Measurements from ENCODE around the gene EEFSEC. TPM values are rescaled to one million over a fixed set of nuclear protein-coding genes. Genes with fewer than 3 reads are reported as not detected.
A peak's percentile ranks its signal among the peaks of the same experiment; 100 is the strongest.

Gene EEFSEC
- total RNA-seq, 1 experiment from 2014 or later, result 14.6 TPM

- no peak for DNase-seq (ENCODE audit: low spot score)
- in situ Hi-C loops (cut with HindIII; ENCODE audit: low sequenced_read_pairs), result no loop called here
These were observed 166.5 kb downstream of the EEFSEC start for GRCh38 chr3:128319741-128320141.

GRCh38 chr3:128320551-128321340 lies 167.5 kb downstream of the EEFSEC start:
- in situ Hi-C loops (cut with HindIII; ENCODE audit: low sequenced_read_pairs), result no loop called here
- peak; percentile 67 for DNase-seq (ENCODE audit: low spot score)

GRCh38 chr3:128321418-128321817 lies 168.1 kb downstream of the EEFSEC start:
- in situ Hi-C loops (cut with HindIII; ENCODE audit: low sequenced_read_pairs), result no loop called here
- DNase-seq (ENCODE audit: low spot score), result no peak

- in situ Hi-C loops (cut with HindIII; ENCODE audit: low sequenced_read_pairs), result no loop called here
- DNase-seq (ENCODE audit: low spot score), result no peak
These were observed 169.0 kb downstream of the EEFSEC start for GRCh38 chr3:128322030-128323022.

GRCh38 chr3:128323206-128324081 lies 170.2 kb downstream of the EEFSEC start:
- in situ Hi-C loops (cut with HindIII; ENCODE audit: low sequenced_read_pairs), result no loop called here
- peak; percentile 84 for DNase-seq (ENCODE audit: low spot score)

- DNase-seq (ENCODE audit: low spot score), result no peak
- in situ Hi-C loops (cut with HindIII; ENCODE audit: low sequenced_read_pairs), result no loop called here
These were observed 171.8 kb downstream of the EEFSEC start for GRCh38 chr3:128324911-128325592.

GRCh38 chr3:128326051-128326823 lies 173.0 kb downstream of the EEFSEC start:
- in situ Hi-C loops (cut with HindIII; ENCODE audit: low sequenced_read_pairs), result no loop called here
- DNase-seq (ENCODE audit: low spot score), result no peak

- DNase-seq (ENCODE audit: low spot score), result no peak
- in situ Hi-C loops (cut with HindIII; ENCODE audit: low sequenced_read_pairs), result no loop called here
These were observed 174.3 kb downstream of the EEFSEC start for GRCh38 chr3:128327606-128328031.

GRCh38 chr3:128328546-128329458 lies 175.5 kb downstream of the EEFSEC start:
- in situ Hi-C loops (cut with HindIII; ENCODE audit: low sequenced_read_pairs), result no loop called here
- no peak for DNase-seq (ENCODE audit: low spot score)

GRCh38 chr3:128329491-128330213 lies 176.4 kb downstream of the EEFSEC start:
- DNase-seq (ENCODE audit: low spot score), result no peak

GRCh38 chr3:128330214-128330842 lies 177.0 kb downstream of the EEFSEC start:
- in situ Hi-C loops (cut with HindIII; ENCODE audit: low sequenced_read_pairs), result no loop called here

More at GRCh38 chr3:128329491-128330213, 176.4 kb downstream of the EEFSEC start:
- in situ Hi-C loops (cut with HindIII; ENCODE audit: low sequenced_read_pairs), result no loop called here

GRCh38 chr3:128334086-128334645 lies 180.9 kb downstream of the EEFSEC start:
- no peak for DNase-seq (ENCODE audit: low spot score)
- in situ Hi-C loops (cut with HindIII; ENCODE audit: low sequenced_read_pairs), result no loop called here

More at GRCh38 chr3:128330214-128330842, 177.0 kb downstream of the EEFSEC start:
- no peak for DNase-seq (ENCODE audit: low spot score)

- no peak for DNase-seq (ENCODE audit: low spot score)
- in situ Hi-C loops (cut with HindIII; ENCODE audit: low sequenced_read_pairs), result no loop called here
These were observed 181.5 kb downstream of the EEFSEC start for GRCh38 chr3:128334766-128335165.

- in situ Hi-C loops (cut with HindIII; ENCODE audit: low sequenced_read_pairs), result no loop called here
- DNase-seq (ENCODE audit: low spot score), result no peak
These were observed 182.5 kb downstream of the EEFSEC start for GRCh38 chr3:128335621-128336296.
